Endothelial cell (in vitro differentiated cells): ENCODE measurements around the gene PHACTR1. TPM values are rescaled to one million over a fixed set of nuclear protein-coding genes. Genes with fewer than 3 reads are reported as not detected.

ENCODE experiments used
- DNase-seq: peaks from one replicate; pipeline ENCODE4 v3.0.0; 2021; ENCODE audit warnings: low spot score
- H3K27ac Mint-ChIP-seq: one replicate; pipeline ENCODE4 v1.8.0; 2021; ENCODE audit warnings: mixed read lengths, inconsistent platforms; ENCODE audit not compliant: unreplicated experiment
- H3K27me3 Mint-ChIP-seq: one replicate; pipeline ENCODE4 v1.8.0; 2021; ENCODE audit warnings: mild to moderate bottlenecking, moderate library complexity, mixed read lengths, inconsistent platforms; ENCODE audit not compliant: unreplicated experiment
- H3K36me3 Mint-ChIP-seq: one replicate; pipeline ENCODE4 v1.8.0; 2021; ENCODE audit warnings: mild to moderate bottlenecking, low read depth, mixed read lengths, inconsistent platforms; ENCODE audit not compliant: unreplicated experiment
- H3K4me1 Mint-ChIP-seq: one replicate; pipeline ENCODE4 v1.8.0; 2021; ENCODE audit warnings: mild to moderate bottlenecking, mixed read lengths, inconsistent platforms; ENCODE audit not compliant: unreplicated experiment
- H3K4me3 Mint-ChIP-seq: one replicate; pipeline ENCODE4 v1.8.0; 2021; ENCODE audit warnings: mild to moderate bottlenecking, mixed read lengths, inconsistent platforms; ENCODE audit not compliant: unreplicated experiment
- H3K9me3 Mint-ChIP-seq: one replicate; pipeline ENCODE4 v1.8.0; 2021; ENCODE audit warnings: mixed read lengths, inconsistent platforms; ENCODE audit not compliant: unreplicated experiment
- total RNA-seq: library from RNA; stranded (reverse); fragmentation: NEBNext Ultra II Directional; extraction: Animal tissue kit (Norgen Biotek cat#: 25700); gene quantifications from one replicate; pipeline ENCODE4 v1.2.1, GENCODE V29; 2021; ENCODE audit not compliant: unreplicated experiment
- TF ChIP-seq, protein P1 (sequence below): fragments of 200-600 bp; sonication (generic); IDR thresholded peaks from one replicate; pipeline ENCODE4 v1.5.0; 2021; ENCODE audit warnings: antibody characterized with exemption; ENCODE audit not compliant: unreplicated experiment

PHACTR1 gene
- total RNA-seq, 1 donor from 2014 or later: 39.9 TPM

GRCh38 chr6:13163161-13163944 lies 446.8 kb downstream of the PHACTR1 start:
- Mint-ChIP-seq H3K4me1 (peaks cover 4% of the 10 kb centered on the region), H3K27ac (no peak overlapping the region), H3K27me3 (peaks cover 1% of the 10 kb centered on the region), H3K9me3 (no peaks in the 10 kb centered on the region), H3K36me3 (no peaks in the 10 kb centered on the region), H3K4me3 (no peak overlapping the region)
- no peak for DNase-seq
- TF ChIP-seq, protein P1, sequence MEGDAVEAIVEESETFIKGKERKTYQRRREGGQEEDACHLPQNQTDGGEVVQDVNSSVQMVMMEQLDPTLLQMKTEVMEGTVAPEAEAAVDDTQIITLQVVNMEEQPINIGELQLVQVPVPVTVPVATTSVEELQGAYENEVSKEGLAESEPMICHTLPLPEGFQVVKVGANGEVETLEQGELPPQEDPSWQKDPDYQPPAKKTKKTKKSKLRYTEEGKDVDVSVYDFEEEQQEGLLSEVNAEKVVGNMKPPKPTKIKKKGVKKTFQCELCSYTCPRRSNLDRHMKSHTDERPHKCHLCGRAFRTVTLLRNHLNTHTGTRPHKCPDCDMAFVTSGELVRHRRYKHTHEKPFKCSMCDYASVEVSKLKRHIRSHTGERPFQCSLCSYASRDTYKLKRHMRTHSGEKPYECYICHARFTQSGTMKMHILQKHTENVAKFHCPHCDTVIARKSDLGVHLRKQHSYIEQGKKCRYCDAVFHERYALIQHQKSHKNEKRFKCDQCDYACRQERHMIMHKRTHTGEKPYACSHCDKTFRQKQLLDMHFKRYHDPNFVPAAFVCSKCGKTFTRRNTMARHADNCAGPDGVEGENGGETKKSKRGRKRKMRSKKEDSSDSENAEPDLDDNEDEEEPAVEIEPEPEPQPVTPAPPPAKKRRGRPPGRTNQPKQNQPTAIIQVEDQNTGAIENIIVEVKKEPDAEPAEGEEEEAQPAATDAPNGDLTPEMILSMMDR: no peak

DNA sequence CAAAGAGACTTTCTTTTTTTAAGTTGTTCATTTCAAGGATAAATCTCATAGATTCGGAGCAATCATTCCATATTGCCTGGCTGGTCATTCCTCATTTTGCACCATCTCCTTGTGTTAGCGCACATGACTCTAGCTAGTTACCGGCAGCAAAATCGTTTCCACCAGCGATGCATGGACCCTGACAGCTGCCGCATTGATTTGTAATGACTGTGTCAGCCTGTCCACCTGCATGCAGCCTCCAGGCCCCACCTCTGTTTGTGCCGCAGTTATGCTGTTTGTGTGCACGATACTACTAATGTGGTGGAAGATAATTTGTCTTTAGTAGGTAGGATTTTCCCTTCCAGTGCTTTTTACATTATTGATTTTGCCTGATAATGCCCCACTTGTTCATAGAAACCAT lies 447.7 kb downstream of the PHACTR1 start:
- Mint-ChIP-seq H3K27ac (no peak overlapping the region), H3K4me3 (no peak overlapping the region)

DNA sequence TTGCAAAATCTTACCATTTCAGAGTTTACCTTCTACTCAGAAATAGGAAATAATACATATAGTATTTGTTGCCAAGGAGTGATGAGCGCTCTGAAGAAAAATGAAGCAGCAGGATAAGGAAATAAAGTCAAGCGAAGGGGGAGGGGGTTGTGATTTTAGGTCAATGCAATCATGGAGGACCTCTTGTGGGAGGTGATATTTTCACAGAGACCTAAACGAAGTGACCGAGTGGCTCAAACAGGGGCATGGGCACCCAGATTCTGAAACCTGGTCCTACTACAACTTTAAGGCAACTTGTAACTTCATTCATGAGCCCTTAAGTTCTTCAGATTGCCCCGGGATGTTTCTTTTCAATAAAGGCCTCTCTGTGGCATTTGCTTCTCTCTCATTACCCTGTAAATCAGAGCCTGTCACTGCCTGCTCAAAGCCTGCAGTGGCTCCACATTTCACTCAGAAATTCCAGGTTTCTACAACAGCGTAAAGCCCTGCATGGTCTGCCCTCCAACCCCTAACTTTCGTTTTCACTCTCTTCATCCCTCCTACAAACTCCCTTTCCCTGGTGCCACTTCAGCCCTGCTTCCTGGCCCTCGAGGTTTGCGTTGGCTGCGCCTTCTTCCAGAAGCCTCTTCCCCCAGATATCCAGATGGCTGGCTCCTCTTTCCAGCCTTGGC lies 449.1 kb downstream of the PHACTR1 start:
- no peak overlapping the region for H3K27ac Mint-ChIP-seq
- peaks cover 4% of the 10 kb centered on the region for H3K4me1 Mint-ChIP-seq
- no peaks in the 10 kb centered on the region for H3K9me3 Mint-ChIP-seq
- peaks cover 3% of the 10 kb centered on the region for H3K36me3 Mint-ChIP-seq
- no peak for DNase-seq
- H3K4me3 Mint-ChIP-seq: no peak overlapping the region
- peaks cover 7% of the 10 kb centered on the region for H3K27me3 Mint-ChIP-seq
- TF ChIP-seq, protein P1: no peak

More for the DNA sequence above, 447.7 kb downstream of the PHACTR1 start:
- peaks cover 4% of the 10 kb centered on the region for H3K4me1 Mint-ChIP-seq
- peaks cover 5% of the 10 kb centered on the region for H3K27me3 Mint-ChIP-seq
- H3K9me3 Mint-ChIP-seq: no peaks in the 10 kb centered on the region
- H3K36me3 Mint-ChIP-seq: peaks cover under 1% of the 10 kb centered on the region
- TF ChIP-seq, protein P1: no peak
- no peak for DNase-seq

DNA sequence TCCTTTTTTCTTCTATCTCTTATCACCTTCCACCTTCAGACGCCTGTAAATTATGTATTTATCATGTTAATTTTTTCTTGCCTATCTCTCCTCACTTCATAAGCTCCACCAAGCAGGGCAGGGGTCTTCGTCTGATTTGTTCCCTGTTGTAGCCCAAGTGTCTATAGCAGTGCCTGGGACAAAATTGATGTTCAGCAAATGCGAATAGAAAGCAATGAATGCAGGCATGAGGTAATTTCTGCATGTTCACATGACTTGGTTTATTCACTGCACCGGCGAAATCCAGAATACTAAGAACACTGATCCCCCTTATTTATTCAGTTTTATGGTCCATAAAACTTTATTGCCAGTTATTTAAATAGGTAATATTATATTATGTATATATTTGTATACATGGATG lies 449.7 kb downstream of the PHACTR1 start:
- peaks cover 4% of the 10 kb centered on the region for H3K4me1 Mint-ChIP-seq
- no peak overlapping the region for H3K4me3 Mint-ChIP-seq
- H3K27ac Mint-ChIP-seq: no peak overlapping the region
- H3K27me3 Mint-ChIP-seq: peaks cover 7% of the 10 kb centered on the region
- peaks cover 3% of the 10 kb centered on the region for H3K36me3 Mint-ChIP-seq
- DNase-seq: no peak
- no peaks in the 10 kb centered on the region for H3K9me3 Mint-ChIP-seq
- TF ChIP-seq, protein P1: no peak

DNA sequence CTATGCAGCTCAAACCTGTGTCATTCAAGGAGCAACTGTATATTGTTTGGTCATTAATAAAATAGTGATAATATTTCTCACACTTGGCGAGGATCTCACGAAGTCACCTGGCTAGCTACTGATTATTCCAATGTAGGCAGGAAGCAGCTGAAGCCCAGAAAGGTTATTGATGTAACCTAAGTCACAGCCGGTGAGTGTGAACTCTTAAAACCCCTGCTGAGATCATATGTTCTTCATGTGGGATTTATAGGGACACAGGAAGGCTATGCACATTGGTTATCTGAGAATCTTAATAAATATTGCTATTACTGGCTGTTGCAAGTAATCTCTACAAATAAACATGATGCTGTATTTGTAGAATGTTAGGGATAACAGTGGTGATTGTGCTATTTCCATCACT lies 450.3 kb downstream of the PHACTR1 start:
- H3K4me1 Mint-ChIP-seq: peaks cover 4% of the 10 kb centered on the region
- TF ChIP-seq, protein P1: no peak
- peaks cover 3% of the 10 kb centered on the region for H3K36me3 Mint-ChIP-seq
- H3K27ac Mint-ChIP-seq: no peak overlapping the region
- peaks cover 7% of the 10 kb centered on the region for H3K27me3 Mint-ChIP-seq
- H3K9me3 Mint-ChIP-seq: no peaks in the 10 kb centered on the region
- DNase-seq: no peak
- H3K4me3 Mint-ChIP-seq: no peak overlapping the region
